Fibroblast of mammary gland (primary cell): ENCODE measurements around the gene ACACB.

ENCODE experiments used
- DNase-seq: peaks from one replicate; pipeline ENCODE4 v3.0.0-alpha.2; 2010; ENCODE audit warnings: low read depth
- H3K4me3 ChIP-seq: 2 replicates; pipeline ENCODE4 v1.5.1; 2011; ENCODE audit warnings: low read depth, mild to moderate bottlenecking, low read length, moderate library complexity; ENCODE audit not compliant: control insufficient read depth
- CTCF ChIP-seq: conservative IDR thresholded peaks from 2 replicates; pipeline ENCODE4 v1.5.1; 2011; ENCODE audit warnings: low read depth, low read length, inconsistent platforms; ENCODE audit not compliant: control insufficient read depth, insufficient read depth

The ACACB gene

DNA sequence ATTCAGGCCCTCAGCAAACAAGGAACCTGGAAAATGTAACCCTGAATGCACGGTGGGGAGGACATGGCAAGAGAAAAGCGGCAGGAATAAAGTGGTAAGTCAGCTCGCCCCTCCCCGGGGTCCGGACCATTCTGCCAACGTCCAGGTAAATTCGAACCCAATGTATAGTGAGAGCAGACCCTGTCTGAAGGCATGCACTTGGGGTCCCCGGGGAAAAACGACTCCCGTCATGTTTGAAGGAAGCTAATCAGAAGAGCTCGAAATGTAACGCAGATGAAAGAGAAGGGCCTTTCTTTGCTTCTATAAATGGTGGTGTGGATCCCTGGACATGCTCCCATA is 193 bp downstream of the ACACB start:
- DNase-seq, result no peak
- no peak for TF ChIP-seq CTCF
- no peak overlapping the region for H3K4me3 ChIP-seq

- DNase-seq, result no peak
Measured at GRCh38 chr12:109120095-109120494, 3.7 kb downstream of the ACACB start.

GRCh38 chr12:109120557-109120956 is 4.2 kb downstream of the ACACB start:
- TF ChIP-seq CTCF, result no peak
- DNase-seq, result no peak
- H3K4me3 ChIP-seq, result no peak overlapping the region

More at GRCh38 chr12:109120095-109120494, 3.7 kb downstream of the ACACB start:
- no peak for TF ChIP-seq CTCF
- no peak overlapping the region for H3K4me3 ChIP-seq

GRCh38 chr12:109121346-109121880 is 5.0 kb downstream of the ACACB start:
- H3K4me3 ChIP-seq, result no peak overlapping the region
- DNase-seq, result no peak
- TF ChIP-seq CTCF, result no peak

DNA sequence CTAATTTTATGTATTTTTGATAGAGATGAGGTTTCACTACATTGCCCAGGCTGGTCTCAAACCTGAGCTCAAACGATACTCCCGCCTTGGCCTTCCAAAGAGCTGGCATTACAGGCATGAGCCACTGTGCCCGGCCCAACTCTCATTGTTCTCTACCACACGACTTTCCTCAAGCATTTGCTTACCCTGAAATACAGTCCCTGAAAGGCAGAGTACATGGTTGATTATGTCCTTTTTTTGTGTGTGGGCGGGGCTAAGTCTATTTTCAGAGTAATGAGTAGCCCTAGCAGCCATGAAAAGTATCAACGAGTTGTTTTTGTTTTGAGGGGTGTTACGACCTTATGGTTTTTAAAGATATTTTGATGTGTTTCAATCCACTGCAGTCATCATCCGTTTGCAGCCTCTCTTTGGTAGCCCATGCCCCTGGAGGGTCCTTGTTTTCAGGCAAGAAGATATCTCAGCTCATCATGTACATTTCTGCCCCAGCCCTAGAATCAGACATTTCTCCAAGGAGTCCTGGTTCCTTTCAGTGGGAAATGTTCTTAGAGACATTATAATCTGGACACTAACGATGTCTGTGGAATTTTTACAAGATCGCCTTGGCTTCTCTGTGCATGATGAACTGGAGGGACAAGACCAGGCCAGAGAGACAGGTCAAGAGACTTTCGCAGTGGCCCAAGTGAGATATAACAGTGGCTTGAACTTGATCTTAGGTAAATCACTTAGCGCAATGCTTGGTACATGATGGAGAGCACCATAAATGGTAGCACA is 8.7 kb downstream of the ACACB start:
- no peak for TF ChIP-seq CTCF
- H3K4me3 ChIP-seq, result no peak overlapping the region
- no peak for DNase-seq

DNA sequence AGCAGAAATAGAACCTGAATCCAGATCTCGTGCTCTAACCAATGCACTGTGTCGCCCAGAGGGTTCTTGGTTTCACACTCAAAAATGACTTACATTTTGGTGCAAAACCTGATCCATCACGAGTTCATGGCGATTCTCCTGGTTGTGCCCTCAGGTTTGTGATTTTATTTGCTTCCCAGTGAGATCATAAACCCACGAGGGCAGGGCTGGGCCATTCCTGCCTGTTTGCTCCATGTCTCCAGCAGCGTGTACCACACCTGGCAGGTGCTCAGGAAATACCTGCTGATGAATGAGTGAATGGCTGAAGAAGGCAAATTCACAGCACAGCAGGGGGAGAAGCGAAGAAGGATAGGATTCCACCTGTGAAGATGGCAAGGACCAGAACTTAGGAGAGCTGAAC is 9.4 kb downstream of the ACACB start:
- DNase-seq, result no peak
- TF ChIP-seq CTCF, result no peak
- no peak overlapping the region for H3K4me3 ChIP-seq

- H3K4me3 ChIP-seq, result no peak overlapping the region
- DNase-seq, result peak; percentile 56
- no peak for TF ChIP-seq CTCF
Measured at GRCh38 chr12:109126784-109127183, 10.4 kb downstream of the ACACB start.
